ENCODE measurements around the gene MEIOB.
"Not testable (repeated sequence)": the region's sequence is repeated elsewhere in the genome, so short reads cannot be mapped to it uniquely, and the experiment has no call there.

Gene MEIOB

GRCh38 chr16:1908983-1909382, 37.0 kb upstream of the MEIOB start:
- intact Hi-C loops (cut with DNase I), result no loop called here
- no peak for DNase-seq

GRCh38 chr16:1908184-1908583, 36.2 kb upstream of the MEIOB start:
- intact Hi-C loops (cut with DNase I), result no loop called here
- no peak for DNase-seq

DNA sequence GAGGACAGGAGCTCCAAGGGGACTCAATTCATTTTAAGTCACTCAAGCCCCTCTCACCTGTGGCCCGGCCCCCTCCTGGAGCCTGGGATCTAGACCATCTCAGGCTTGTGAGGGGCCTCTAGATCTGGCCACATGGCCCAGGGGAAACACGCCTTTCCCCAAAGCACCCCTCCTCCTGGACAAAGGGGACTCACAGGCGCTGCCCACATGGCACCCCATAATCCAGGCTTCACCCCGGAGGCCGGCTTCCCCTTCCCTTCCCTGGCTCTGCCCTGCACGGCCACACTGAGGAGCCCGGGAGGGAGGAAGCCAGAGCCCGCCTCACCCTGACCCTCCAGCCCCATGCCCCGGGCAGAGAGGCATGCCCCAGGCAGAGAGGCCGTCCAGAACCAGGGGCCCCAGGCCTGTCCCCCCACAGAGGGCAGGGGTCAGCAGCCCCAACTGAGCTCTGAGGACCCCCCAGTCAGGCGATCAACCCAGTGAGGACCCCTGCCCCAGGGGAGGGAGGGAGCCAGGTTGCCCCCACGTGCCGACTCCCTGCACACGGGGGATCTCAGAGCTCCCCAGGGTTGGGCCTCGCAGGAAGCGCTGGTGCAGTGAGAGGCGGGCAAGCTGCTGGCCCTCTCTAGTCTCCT, 35.4 kb upstream of the MEIOB start:
- DNase-seq, result no peak
- intact Hi-C loops (cut with DNase I), result no loop called here

GRCh38 chr16:1906846-1907165, 34.8 kb upstream of the MEIOB start:
- intact Hi-C loops (cut with DNase I), result no loop called here
- DNase-seq, result no peak

GRCh38 chr16:1906055-1906845, 34.3 kb upstream of the MEIOB start:
- DNase-seq, result no peak
- intact Hi-C loops (cut with DNase I), result no loop called here

GRCh38 chr16:1903845-1904840, 32.2 kb upstream of the MEIOB start:
- intact Hi-C loops (cut with DNase I), result no loop called here
- DNase-seq, result no peak

DNA sequence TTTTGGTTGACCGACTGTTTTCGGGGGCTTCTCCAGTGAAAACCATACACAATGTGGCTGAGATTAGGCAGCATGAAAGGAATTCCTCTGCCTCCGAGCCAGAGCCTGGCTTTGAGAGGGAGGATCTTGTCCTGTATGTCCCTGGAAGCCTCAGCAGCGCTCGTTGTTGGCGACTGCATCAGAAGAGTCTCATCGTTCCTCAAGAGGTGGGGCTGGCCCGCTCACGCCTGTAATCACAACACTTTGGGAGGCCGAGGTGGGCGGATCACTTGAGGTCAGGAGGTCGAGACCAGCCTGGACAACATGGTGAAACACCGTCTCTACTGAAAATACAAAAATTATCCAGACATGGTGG, 31.2 kb upstream of the MEIOB start:
- no peak for DNase-seq
- intact Hi-C loops (cut with DNase I), result no loop called here

DNA sequence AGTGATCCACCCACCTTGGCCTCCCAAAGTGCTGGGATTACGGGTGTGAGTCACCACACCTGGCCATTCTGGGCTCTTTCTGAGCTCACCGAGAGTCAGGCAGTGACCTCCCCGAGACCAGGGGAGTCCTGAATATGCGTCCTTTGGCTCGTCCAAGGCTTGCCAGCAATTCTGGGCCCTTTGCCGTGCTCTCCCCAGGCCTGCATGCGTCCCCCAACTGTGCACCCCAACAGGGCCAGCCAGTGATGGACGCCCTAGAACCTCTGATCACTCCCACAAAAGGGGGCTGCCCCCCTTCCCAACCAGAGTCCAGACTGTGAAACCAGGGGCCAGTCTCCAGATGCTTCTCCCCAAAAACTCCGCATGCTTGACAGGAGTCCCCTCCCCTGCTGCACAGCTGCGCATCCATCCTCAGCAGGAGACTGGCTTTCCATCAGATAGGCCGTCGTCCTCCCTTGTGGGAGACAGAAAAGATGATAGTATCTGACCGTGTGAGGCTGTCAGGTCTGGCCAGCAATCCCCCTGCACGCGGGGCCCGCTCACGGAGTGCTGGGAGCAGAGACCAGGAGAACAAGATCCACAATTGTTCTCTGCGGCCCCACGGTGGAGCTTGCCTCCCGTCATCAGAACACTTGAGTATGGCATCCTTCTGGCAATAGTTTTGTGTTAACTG, 30.7 kb upstream of the MEIOB start:
- intact Hi-C loops (cut with DNase I), result no loop called here

GRCh38 chr16:1900452-1900774, 28.4 kb upstream of the MEIOB start:
- DNase-seq, result no peak
- intact Hi-C loops (cut with DNase I), result no loop called here

More for the DNA sequence above, 30.7 kb upstream of the MEIOB start:
- DNase-seq, result no peak

- intact Hi-C loops (cut with DNase I), result no loop called here
- DNase-seq, result no peak
These were observed 27.9 kb upstream of the MEIOB start for GRCh38 chr16:1899641-1900451.

- intact Hi-C loops (cut with DNase I), result not testable (repeated sequence)
These were observed 25.7 kb upstream of the MEIOB start for GRCh38 chr16:1897692-1898091.

DNA sequence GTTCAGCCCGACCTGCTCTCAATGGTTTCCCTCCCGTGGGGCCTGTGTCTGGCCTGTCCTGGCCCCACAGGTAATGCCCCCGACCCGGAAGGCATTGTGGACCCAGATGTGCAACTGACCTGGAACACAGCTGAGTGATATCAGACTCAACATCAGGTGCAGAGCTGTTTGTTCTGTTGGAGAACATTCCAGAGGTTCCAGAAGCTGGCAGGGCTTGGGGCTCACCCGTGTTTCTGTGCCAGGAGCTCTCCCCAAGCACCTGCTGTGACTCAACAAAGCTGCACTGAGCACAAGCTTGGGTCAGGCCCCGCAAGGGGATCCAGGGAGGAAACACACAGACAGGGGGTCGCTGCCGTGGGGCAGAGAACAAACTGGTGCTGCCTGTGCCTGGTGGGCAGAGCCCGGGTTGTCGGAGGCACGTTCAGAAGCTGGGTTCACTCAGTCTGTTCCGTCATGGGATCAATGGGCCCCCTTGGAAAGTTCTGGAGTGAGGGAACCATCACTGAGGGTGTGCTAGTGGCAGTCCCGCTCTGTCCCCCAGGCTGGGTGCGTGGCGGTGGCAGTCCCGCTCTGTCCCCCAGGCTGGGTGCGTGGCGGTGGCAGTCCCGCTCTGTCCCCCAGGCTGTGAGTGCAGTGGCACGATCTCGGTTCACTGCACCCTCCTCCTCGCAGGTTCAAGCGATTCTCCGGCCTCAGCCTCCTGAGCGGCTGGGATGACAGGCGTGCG, 24.1 kb upstream of the MEIOB start:
- intact Hi-C loops (cut with DNase I), result no loop called here
- no peak for DNase-seq

More at GRCh38 chr16:1897692-1898091, 25.7 kb upstream of the MEIOB start:
- not testable (repeated sequence) for DNase-seq

DNA sequence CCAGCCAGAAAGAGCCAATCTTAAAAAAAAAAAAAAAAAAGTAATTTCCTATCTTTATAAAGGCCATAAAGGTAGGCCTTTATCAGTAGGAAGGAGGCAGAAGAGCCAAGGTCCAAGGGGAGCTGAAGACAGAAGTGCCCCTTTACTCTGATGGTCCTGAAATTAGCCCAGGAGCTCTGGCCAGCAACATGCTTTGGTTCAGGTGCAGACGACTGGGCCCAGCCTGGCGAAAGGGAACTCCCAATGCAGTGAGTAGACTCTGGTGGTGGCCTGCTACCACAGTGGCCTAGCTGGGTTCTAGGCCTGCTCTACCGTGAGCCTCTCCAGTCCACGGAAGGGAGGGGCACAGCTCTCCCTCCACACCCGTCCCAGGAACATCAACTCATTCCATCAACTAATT, 23.1 kb upstream of the MEIOB start:
- intact Hi-C loops (cut with DNase I), result no loop called here
- DNase-seq, result no peak

DNA sequence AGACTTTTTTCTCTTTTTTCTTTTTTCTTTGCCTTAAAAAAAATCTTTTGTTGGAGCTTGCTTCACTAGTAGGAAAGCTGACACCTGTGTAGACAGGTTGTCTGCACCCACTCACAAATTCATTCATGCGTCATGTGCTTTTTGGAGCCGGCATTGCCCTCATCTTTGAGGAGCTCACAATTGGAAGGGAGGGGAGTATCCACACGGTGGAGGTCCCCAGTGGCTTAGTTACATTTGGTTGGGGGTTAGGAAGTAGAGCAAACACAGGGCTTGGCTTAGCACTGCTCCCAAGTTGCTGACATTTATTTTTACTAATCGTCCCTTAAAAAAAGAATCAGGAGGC, 18.7 kb upstream of the MEIOB start:
- peak in 26 of 42 donors; percentile 7 to 75 (median 36) for DNase-seq
- intact Hi-C loops (cut with DNase I), result no loop called here

DNA sequence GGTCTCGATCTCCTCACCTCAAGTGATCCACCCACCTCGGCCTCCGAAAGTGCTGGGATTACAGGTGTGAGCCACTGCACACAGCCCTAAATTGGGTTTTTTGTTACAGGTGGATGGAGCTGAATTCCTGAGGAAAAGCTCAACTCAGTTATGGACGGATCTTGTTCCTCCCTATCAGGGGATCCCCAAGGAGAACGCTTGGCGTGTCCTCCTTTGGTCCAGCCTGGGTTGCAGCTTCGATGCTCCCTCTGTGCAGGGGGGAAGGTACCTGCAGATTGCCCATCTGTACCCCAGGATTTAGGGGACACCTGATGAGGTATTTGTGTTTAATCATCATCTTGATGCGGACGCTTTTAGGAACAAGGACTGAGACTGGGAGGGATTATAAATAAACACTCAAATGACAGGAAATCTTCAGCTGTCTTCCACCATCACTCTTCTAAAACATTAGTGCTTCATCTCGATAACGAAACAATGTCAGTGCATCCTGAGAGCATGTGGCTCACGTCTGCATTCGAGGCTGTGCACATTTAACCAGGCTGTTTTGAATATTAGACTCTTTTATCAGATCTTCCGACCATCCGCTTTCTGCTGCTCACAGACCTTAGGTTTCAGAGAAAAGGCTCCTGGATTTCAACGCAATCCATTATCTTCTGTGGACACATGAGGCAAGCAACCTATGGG, 18.2 kb upstream of the MEIOB start:
- intact Hi-C loops (cut with DNase I), result no loop called here
- DNase-seq, result no peak

- intact Hi-C loops (cut with DNase I), result no loop called here
These were observed 15.9 kb upstream of the MEIOB start for GRCh38 chr16:1887711-1888354.

DNA sequence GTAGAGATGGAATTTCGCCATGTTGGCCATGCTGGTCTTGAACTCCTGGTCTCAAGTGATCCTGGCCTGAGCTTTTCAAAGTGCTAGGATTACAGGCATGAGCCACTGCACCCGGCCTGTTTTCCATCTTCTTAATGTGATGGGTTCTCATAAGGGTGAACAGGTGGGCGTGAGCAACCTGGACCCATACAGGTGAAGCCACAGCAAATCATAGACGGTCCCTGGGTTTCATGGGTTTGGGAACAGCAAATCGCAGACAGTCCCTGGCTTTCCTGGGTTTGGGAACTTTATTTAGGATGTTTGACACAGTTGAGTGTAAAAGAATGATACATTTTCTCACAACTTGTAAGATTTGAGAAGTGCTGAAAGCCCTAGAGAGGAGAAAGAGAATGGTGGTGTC, 12.9 kb upstream of the MEIOB start:
- DNase-seq, result peak in 1 of 42 donors; percentile 7
- intact Hi-C loops (cut with DNase I), result no loop called here

More at GRCh38 chr16:1887711-1888354, 15.9 kb upstream of the MEIOB start:
- DNase-seq, result no peak
